Measurements from ENCODE around the gene ELP4.
A peak's percentile ranks its signal among the peaks of the same experiment; 100 is the strongest.
"Not testable (repeated sequence)": the region's sequence is repeated elsewhere in the genome, so short reads cannot be mapped to it uniquely, and the experiment has no call there.

The ELP4 gene

GRCh38 chr11:31558001-31558400 is 48.4 kb downstream of the ELP4 start:
- no peak for DNase-seq

DNA sequence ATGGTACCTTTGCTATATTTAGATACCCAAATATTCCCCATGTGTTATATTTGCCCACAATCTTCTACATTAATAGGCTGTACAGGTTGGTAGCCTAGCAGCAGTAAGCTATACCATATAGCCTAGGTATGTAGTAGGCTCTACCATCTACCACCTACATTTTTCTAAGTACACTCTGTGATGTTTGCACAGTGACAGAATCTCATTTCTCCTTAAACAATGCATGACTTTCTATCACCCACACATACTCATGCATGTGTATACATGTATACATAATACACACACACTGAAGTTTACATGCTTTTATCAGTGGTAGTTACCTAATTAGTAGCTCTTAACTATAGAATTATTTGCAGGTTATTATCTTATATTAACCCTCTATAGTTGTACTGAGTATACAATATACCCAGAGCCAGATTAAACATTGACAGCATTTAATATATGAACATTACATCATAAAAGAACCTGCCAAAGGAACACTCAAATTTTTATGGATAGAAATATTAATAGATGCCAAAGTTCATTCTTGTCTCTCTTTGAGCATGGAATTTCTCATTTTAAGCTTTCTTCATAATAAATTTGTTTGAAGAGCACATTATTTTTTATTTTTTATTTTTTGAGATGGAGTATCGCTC is 51.4 kb downstream of the ELP4 start:
- no peak for DNase-seq

GRCh38 chr11:31564517-31564916 is 55.0 kb downstream of the ELP4 start:
- DNase-seq, result not testable (repeated sequence)

GRCh38 chr11:31574133-31574532 is 64.6 kb downstream of the ELP4 start:
- DNase-seq, result not testable (repeated sequence)

DNA sequence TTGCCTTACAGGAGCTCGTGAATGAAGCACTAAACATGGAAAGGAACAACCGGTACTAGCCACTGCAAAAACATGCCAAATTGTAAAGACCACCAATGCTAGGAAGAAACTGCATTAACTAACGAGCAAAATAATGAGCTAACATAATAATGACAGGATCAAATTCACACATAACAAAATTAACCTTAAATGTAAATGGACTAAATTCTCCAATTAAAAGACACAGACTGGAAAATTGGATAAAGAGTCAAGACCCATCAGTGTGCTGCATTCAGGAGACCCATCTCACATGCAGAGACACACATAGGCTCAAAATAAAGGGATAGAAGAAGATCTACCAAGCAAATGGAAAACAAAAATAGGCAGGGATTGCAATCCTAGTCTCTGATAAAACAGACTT is 66.2 kb downstream of the ELP4 start:
- not testable (repeated sequence) for DNase-seq

GRCh38 chr11:31579412-31579811 is 69.8 kb downstream of the ELP4 start:
- DNase-seq, result not testable (repeated sequence)

DNA sequence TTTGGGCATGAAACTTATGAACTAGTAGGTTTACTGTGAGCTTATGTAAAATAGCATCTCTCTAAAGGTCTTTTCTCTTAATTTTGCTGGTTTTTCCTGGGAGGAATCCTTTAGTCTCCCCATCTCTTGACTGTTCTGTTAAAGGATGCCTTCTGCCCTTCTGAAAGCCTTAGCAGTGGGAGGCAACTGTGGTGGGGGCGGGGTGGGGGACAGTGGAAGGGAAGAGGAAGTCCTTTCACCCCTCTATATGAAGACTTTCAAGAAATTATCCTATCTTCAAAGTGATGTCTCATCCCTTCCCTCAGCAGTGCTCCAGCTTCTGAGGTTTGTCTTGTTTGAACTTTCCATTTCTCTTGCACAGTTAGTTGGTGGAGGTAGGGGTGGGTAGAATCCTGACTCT is 73.1 kb downstream of the ELP4 start:
- DNase-seq, result no peak

DNA sequence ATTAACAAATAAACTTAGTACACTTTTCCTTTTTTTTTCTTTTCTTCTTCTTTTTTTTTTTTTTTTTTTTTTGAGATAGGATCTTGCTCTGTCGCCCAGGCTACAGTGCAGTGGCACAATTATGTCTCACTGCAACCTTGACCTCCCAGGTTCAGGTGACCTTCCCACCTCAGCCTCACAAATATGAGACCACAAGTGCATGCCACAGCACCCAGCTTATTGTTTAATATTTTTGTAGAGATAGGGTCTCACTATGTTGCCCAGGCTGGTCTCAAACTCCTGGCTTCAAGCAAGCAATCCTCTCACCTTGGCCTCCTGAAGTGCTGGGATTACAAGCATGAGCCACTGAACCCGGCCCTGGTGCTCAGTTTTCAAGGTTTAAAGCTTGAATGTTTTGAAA is 88.9 kb downstream of the ELP4 start:
- DNase-seq, result no peak

- DNase-seq, result no peak
Observed at GRCh38 chr11:31601635-31602282, 92.2 kb downstream of the ELP4 start.

GRCh38 chr11:31606893-31607292 is 97.3 kb downstream of the ELP4 start:
- DNase-seq, result no peak

- no peak for DNase-seq
Observed at GRCh38 chr11:31607914-31608313, 98.3 kb downstream of the ELP4 start.

DNA sequence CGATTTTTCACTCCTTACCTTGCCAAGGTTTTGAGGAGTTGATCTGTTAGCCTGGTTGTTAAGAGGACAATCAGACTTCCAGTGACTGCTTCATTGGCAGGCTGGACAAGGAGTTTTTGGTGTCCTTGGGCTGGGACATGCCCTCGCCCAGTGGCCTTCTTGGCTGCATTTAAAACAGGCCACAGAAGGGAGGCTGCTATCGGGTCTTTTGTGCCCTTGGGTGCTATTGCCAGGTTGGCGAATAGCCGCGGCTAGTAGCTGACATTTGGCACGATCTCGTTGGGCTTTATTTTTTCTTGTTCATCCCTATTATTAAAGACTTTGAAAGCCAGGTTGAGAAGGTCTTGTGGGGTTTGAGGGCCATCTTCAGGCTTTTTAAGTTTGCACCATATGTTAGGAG is 99.4 kb downstream of the ELP4 start:
- DNase-seq, result no peak

- DNase-seq, result no peak
Observed at GRCh38 chr11:31610544-31610943, 101.0 kb downstream of the ELP4 start.

GRCh38 chr11:31617246-31617645 is 107.7 kb downstream of the ELP4 start:
- DNase-seq, result no peak

- no peak for DNase-seq
Observed at GRCh38 chr11:31619980-31620379, 110.4 kb downstream of the ELP4 start.

DNA sequence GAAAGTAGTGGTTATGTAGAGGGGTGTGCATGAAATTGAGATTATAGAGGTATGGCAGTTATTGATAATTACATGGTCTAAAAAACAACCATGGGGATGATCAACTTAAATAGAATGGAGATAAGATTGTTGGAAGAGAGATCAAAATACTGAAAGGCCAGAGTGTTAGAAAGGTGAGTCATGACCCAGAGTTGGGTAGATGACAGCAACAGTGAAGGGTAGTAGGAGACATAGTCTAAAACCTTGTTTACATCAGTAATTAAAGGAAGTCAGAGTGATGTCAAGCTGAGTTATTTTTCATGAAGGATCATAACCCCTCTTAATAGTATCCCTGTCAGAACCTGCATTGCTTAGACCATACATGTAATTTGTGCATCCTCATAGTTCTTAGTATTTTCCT is 110.9 kb downstream of the ELP4 start:
- DNase-seq, result no peak

GRCh38 chr11:31625868-31626267 is 116.3 kb downstream of the ELP4 start:
- no peak for DNase-seq

DNA sequence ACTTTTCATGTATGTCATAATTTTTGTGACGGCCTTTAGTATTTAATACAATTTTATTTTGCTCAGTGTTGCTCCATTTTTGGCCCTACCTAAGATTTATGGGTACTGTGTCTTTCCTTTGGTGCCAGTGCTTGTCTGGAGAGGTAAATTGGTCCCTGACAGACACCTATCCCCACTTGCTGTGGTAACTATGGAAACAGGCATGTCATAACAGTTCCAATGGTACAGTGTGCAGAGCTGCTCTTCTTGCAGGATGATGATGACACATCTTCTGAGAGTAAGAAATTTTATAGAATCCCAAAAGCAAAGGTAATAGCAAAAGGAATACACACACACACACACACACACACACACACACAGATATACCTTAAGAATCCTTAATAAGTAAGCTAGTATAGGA is 118.5 kb downstream of the ELP4 start:
- DNase-seq, result peak; percentile 61

- no peak for DNase-seq
Observed at GRCh38 chr11:31636983-31637382, 127.4 kb downstream of the ELP4 start.

DNA sequence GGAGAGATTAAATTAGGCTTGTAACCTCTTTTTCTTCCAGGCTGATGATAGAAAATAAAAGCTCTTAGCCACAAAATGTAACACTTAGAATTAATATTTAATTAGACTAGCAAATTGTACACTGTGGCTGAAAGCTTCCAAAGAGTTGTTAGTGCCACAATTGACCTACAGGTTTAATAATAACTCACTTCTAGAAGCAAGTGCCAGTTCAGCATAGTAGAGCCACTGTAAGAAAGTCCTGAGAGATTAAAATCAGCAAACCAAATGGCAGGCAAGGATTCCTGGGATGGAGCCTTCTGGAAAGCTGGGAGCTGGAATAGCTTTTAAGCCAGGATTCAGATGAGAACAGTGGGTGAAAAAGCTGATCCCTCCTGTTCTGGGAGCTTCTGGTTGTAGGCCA is 131.0 kb downstream of the ELP4 start:
- no peak for DNase-seq

DNA sequence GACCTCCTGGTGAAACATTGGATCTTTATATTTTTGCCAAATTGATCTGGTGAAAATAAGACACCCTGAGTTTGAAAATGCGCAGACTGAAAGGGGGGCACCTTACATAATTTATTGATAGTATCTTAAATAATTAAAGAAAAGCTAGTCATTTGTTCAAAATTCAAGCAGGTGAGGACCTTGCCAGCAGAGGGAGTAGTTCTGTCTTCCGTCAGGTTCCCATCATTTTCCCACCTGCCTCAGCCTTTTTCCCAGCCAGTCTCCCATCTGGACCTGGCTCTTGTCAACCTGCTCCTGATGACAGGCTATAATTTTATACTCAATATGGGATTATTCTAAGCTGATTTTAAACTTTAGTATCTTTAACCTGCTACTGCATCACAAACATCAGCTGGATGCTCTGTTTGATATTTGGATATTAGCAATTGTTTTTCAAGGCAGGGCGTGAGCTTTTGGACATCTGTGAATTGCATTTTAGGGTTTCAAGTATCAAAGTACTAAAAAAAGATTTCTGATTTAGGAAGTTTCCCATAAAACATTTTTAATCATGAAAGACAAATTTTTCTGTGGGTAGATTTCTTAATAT is 132.0 kb downstream of the ELP4 start:
- peak; percentile 11 for DNase-seq

DNA sequence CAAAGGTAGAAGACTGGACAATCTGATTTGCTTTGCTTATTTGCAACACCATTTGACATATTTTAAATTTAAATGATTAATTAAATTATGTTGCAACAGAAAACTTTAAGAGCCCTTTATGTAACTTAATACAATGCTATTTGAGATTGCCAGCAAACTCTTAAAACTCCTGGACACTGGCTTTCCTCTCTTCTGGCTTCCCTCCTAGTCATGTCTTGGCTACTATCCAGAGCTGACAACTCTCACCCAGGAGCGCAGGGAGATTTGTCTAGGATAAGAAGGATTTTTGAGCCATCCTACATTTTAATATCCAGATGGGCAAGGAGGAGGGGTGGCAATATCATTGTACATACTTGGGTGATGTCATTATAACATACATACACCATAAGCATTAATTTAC is 134.3 kb downstream of the ELP4 start:
- DNase-seq, result no peak

GRCh38 chr11:31645747-31646146 is 136.2 kb downstream of the ELP4 start:
- no peak for DNase-seq

GRCh38 chr11:31646216-31646615 is 136.6 kb downstream of the ELP4 start:
- no peak for DNase-seq

Measured in NCI-H1436 (cell line).